Measurements from ENCODE around the gene RFNG. TPM values are rescaled to one million over a fixed set of nuclear protein-coding genes. Genes with fewer than 3 reads are reported as not detected.

Gene RFNG
- total and polyA plus RNA-seq, 2 of the 13 experiments (the other 11 are each of a cell fraction or from before 2014, with no cell fraction given), result 61.4 to 64.0 TPM

DNA sequence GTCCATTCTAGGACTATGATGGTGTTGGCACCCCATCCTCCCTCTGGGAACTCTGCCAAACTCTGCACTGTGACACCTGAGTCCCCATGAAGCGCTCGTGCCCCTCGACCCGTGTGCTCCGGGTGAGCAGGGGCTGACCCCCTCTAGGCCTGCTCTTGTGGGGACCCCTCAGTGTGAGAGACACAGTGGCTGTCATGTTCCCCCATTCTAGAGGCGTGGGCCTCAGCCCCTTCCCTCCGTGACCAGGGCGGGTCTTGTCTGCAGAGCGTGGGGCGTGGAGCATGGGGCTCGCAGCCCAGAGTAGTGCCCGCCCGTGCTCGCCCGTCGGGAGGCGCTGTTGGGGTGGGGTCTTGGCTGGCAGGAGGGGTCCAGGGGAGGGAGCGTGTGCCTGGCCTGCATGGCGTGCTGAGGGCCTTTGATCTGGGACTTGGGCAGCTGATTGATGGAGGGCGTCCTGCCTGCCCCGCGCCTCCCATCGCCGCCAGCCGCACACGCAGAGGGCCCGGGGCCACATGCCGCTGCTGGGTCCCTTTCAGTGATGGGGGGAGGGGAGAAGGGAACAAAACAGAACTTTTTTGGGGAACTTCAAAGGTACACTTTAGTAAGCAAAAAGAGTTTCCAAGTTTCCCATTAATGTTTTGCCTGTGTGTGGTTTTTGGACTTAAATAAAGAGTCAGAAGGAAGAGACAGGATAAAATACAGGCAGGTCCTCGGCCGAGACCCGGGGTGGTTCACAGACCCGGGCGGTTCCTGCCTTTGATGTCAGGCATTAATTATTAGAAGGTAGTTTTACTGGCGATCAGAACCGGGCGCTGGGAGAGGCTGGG is 51.4 kb downstream of the RFNG start:
- POLR2A ChIA-PET, result interaction anchor here (0.5 to 16.1 kb wide), 9 partner anchors 8 to 288 kb away, joined by 3 to 470 read pairs (median 11); partner anchors contain the start of genes CENPX, LRRC45 and NOTUM
- TF ChIP-seq, protein P1, sequence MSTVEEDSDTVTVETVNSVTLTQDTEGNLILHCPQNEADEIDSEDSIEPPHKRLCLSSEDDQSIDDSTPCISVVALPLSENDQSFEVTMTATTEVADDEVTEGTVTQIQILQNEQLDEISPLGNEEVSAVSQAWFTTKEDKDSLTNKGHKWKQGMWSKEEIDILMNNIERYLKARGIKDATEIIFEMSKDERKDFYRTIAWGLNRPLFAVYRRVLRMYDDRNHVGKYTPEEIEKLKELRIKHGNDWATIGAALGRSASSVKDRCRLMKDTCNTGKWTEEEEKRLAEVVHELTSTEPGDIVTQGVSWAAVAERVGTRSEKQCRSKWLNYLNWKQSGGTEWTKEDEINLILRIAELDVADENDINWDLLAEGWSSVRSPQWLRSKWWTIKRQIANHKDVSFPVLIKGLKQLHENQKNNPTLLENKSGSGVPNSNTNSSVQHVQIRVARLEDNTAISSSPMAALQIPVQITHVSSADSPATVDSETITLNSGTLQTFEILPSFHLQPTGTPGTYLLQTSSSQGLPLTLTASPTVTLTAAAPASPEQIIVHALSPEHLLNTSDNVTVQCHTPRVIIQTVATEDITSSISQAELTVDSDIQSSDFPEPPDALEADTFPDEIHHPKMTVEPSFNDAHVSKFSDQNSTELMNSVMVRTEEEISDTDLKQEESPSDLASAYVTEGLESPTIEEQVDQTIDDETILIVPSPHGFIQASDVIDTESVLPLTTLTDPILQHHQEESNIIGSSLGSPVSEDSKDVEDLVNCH (CRISPR knock-in tag; IDR thresholded peaks at IDR 0.05), result no peak
- 0 out of 2 replicates have a peak, but pooled peaks have one; percentile 40 for TF ChIP-seq MYNN (CRISPR knock-in tag; IDR thresholded peaks at IDR 0.05; ENCODE audit: low read depth)
- TF ChIP-seq HCFC1 (IDR thresholded peaks at IDR 0.05; ENCODE audit: low read depth, low read length), result no peak
- peak; percentile 78 for TF ChIP-seq ASH2L (IDR thresholded peaks at IDR 0.05; ENCODE audit: insufficient read length, low read depth, low read length)
- peak; percentile 95 for TF ChIP-seq ZFP90 (CRISPR knock-in tag; IDR thresholded peaks at IDR 0.05; ENCODE audit: borderline replicate concordance)
- peak; percentile 45; the same call in 1 of the 2 replicates for TF ChIP-seq ZNF615 (CRISPR knock-in tag; IDR thresholded peaks at IDR 0.05; ENCODE audit: borderline replicate concordance)
- TF ChIP-seq NCOA1 (CRISPR knock-in tag; IDR thresholded peaks at IDR 0.05), result peak; percentile 91; the same call in 1 of the 2 replicates
- peak; percentile 73 for TF ChIP-seq ZNF644 (CRISPR knock-in tag; IDR thresholded peaks at IDR 0.05; ENCODE audit: low read depth)
- no peak; the same call in 1 of the 2 replicates for TF ChIP-seq ZSCAN25 (CRISPR knock-in tag; IDR thresholded peaks at IDR 0.05)
- peak; percentile 36; the same call in 1 of the 2 replicates for TF ChIP-seq CHCHD3 (CRISPR knock-in tag; IDR thresholded peaks at IDR 0.05)
- no peak for TF ChIP-seq ZNF510 (CRISPR knock-in tag; IDR thresholded peaks at IDR 0.05; ENCODE audit: low read depth)
- TF ChIP-seq ZNF431 (CRISPR knock-in tag; IDR thresholded peaks at IDR 0.05; ENCODE audit: borderline replicate concordance, low read depth), result peak; percentile 70; the same call in 1 of the 2 replicates
- TF ChIP-seq, protein P2, sequence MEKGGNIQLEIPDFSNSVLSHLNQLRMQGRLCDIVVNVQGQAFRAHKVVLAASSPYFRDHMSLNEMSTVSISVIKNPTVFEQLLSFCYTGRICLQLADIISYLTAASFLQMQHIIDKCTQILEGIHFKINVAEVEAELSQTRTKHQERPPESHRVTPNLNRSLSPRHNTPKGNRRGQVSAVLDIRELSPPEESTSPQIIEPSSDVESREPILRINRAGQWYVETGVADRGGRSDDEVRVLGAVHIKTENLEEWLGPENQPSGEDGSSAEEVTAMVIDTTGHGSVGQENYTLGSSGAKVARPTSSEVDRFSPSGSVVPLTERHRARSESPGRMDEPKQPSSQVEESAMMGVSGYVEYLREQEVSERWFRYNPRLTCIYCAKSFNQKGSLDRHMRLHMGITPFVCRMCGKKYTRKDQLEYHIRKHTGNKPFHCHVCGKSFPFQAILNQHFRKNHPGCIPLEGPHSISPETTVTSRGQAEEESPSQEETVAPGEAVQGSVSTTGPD (CRISPR knock-in tag; IDR thresholded peaks at IDR 0.05), result 0 out of 2 replicates have a peak, but pooled peaks have one; percentile 21

More for the DNA sequence above, 51.4 kb downstream of the RFNG start:
- no TSS peak for BruUV-seq (replicated peaks)
- H3K9me3 ChIP-seq (ENCODE audit: low read length), result no peaks in the 10 kb centered on the region
- H2AFZ ChIP-seq (ENCODE audit: low read length), result no peak overlapping the region
- H3K4me1 ChIP-seq (ENCODE audit: insufficient read depth, low read length), result peaks cover 100% of the 10 kb centered on the region
- peak overlapping the region; percentile 95 for H3K27ac ChIP-seq (ENCODE audit: extremely low read length, insufficient read depth, low read length)
- peak overlapping the region; percentile 80 for H3K9ac ChIP-seq (ENCODE audit: insufficient read depth, low read depth, low read length)
- H3K4me2 ChIP-seq (ENCODE audit: low read depth, low read length), result peak overlapping the region; percentile 86
- no peaks in the 10 kb centered on the region for H3K27me3 ChIP-seq (ENCODE audit: control insufficient read depth in 1 of 2, insufficient read depth in 2 of 2, low read length in 2 of 2)
- CTCF ChIA-PET (ENCODE audit: low intra/inter-chr PET ratio, low total read pairs), result interaction anchor here (0.9 to 2.3 kb wide), 5 partner anchors 9 to 40 kb away, joined by 3 to 25 read pairs (median 5); partner anchors contain the start of genes CENPX, LRRC45 and NOTUM
- DNase-seq (ENCODE audit: low spot score), result peak; percentile 98
- in situ Hi-C loops (cut with HindIII; ENCODE audit: extremely low pct_ligation_motif_present, low pct_unique_long_range_greater_than_20kb), result loop anchor here (5.0 kb wide), 1 partner anchor 43 kb away; no protein-coding TSS in a partner anchor
- peaks cover 0 to 5% of the 10 kb centered on the region in 2 experiments; a peak in 1 of 5 replicates for H3K36me3 ChIP-seq (replicated peaks in 1 of 2; ENCODE audit: control insufficient read depth in 1 of 2, insufficient read depth in 2 of 2, low read length in 2 of 2)
- H3K79me2 ChIP-seq (ENCODE audit: insufficient read depth, low read length), result peaks cover 76% of the 10 kb centered on the region
- no peak for FAIRE-seq
- intact Hi-C loops (cut with micrococcal nuclease; ENCODE audit: unreplicated experiment), result loop anchor here (1.0 kb wide), 2 partner anchors 8 to 21 kb away; no protein-coding TSS in a partner anchor
- H3K4me3 ChIP-seq (replicated peaks in 1 of 3; ENCODE audit: insufficient read depth in 1 of 3, low read depth in 2 of 3, low read length in 3 of 3), result peak overlapping the region; percentile 23 to 61 (median 26); a peak in 5 of 6 replicates
- ATAC-seq, result peak; percentile 40
- no peaks in the 10 kb centered on the region for H4K20me1 ChIP-seq (ENCODE audit: insufficient read depth, low read length)
- 1% methylated on average over 20 of the region's 36 CpGs for WGBS (ENCODE audit: low lambda C conversion rate)
